ENCODE data around the gene MYL10.

Gene MYL10

DNA sequence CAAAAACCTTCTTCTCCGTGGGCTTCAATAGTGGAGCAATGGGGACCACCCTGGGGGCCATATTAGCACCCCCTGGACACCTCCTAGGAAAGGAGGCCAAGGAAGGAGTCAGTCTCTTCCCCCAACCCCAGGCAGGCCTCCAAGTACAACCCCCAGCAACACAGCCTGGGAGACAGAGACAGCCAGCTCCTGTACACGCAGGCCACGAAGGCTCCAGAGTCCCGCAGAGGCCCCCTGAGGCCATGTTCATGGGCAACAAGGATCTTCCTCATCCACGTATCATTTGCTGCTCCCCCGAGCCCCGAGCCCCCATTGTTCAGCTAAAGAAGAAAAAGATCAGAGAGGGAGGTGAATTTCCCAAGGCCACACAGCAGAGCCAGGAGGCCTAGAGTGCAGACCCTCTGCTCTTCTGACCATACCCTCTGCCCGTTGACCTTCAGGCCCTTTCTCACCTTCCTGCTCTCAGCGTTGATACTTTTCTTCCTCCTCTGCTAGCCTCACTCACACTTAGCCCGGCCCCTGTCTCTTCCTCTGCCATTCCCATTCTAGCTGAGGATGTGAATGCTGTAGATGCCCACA is 35.9 kb upstream of the MYL10 start:
- Histone ChIP-seq H2BK5ac (ENCODE audit: low read depth, low read length, poor library complexity, severe bottlenecking) (no peak overlapping the region), H2AFZ (ENCODE audit: low read depth, low read length) (no peak overlapping the region), H3K27ac (ENCODE audit: low read length, poor library complexity, severe bottlenecking) (no peak overlapping the region), H4K91ac (ENCODE audit: low read length) (no peak overlapping the region), H3K14ac (ENCODE audit: low read length in 2 of 2) (no peak overlapping the region), H3K4me2 (ENCODE audit: low read length, poor library complexity, severe bottlenecking) (no peak overlapping the region), H3K4me3 (ENCODE audit: insufficient read depth in 1 of 2, low read depth in 1 of 2, low read length in 2 of 2) (no peak overlapping the region), H3K9me3 (ENCODE audit: control insufficient read depth, low read length) (peaks cover 15% of the 10 kb centered on the region), H2BK15ac (ENCODE audit: low read depth, poor library complexity, severe bottlenecking) (no peak overlapping the region), H3K36me3 (ENCODE audit: control insufficient read depth in 1 of 2, insufficient read depth in 2 of 2, low read depth in 1 of 2, low read length in 2 of 2) (no peaks in the 10 kb centered on the region), H3K27me3 (ENCODE audit: control insufficient read depth in 1 of 2, insufficient read depth in 1 of 2, low read length in 2 of 2) (peaks cover 7 to 84% of the 10 kb centered on the region in 2 experiments), H3K4ac (ENCODE audit: low read depth in 1 of 2, low read length in 2 of 2) (no peak overlapping the region), H3K18ac (ENCODE audit: low read depth in 1 of 2, low read length in 2 of 2) (no peak overlapping the region), H3K23ac (ENCODE audit: low read length in 2 of 2) (no peak overlapping the region), H2BK120ac (ENCODE audit: low read depth, low read length) (no peak overlapping the region), H3K9ac (ENCODE audit: low read length) (no peak overlapping the region), H4K8ac (ENCODE audit: low read length) (no peak overlapping the region), H3K4me1 (ENCODE audit: control insufficient read depth, insufficient read depth, low read depth, low read length) (peaks cover 2% of the 10 kb centered on the region), H2BK12ac (ENCODE audit: low read length in 2 of 2) (no peak overlapping the region), H3K79me1 (replicated peaks; ENCODE audit: low read length, poor library complexity, severe bottlenecking) (no peaks in the 10 kb centered on the region), H2AK5ac (ENCODE audit: low read length, severe bottlenecking) (no peak overlapping the region)
- 67% methylated on average over 10 of the region's 10 CpGs for WGBS
- DNase-seq = no peak

DNA sequence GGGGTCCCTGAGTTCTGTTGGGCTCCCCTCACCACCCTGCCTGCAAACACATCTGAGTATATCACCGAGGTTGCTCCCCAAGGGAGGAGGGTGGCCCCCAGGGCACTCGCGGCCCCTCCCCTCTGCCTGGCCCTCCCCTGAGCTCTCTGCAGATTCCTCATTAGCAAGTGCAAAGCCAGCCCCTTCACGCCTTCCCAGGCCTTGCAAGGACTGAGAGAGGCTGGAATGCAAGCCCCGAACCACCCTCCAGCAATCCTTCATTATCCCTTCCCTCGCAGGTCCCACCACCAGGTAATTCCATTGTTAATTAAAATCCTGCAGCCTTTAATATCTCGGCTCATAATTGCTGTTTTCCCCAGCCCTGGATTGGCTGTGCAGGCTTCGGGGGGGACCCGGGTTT is 35.3 kb upstream of the MYL10 start:
- H2BK120ac ChIP-seq (ENCODE audit: low read depth, low read length) = no peak overlapping the region
- no peak overlapping the region for H2BK12ac ChIP-seq (ENCODE audit: low read length in 2 of 2)
- H3K79me1 ChIP-seq (replicated peaks; ENCODE audit: low read length, poor library complexity, severe bottlenecking) = no peaks in the 10 kb centered on the region
- peaks cover 7 to 84% of the 10 kb centered on the region in 2 experiments for H3K27me3 ChIP-seq (ENCODE audit: control insufficient read depth in 1 of 2, insufficient read depth in 1 of 2, low read length in 2 of 2)
- H2AK5ac ChIP-seq (ENCODE audit: low read length, severe bottlenecking) = no peak overlapping the region
- 26% methylated on average over 8 of the region's 9 CpGs for WGBS
- H4K8ac ChIP-seq (ENCODE audit: low read length) = no peak overlapping the region
- no peak overlapping the region for H2BK15ac ChIP-seq (ENCODE audit: low read depth, poor library complexity, severe bottlenecking)
- no peak for DNase-seq
- peaks cover 15% of the 10 kb centered on the region for H3K9me3 ChIP-seq (ENCODE audit: control insufficient read depth, low read length)
- no peak overlapping the region for H3K4me2 ChIP-seq (ENCODE audit: low read length, poor library complexity, severe bottlenecking)
- no peak overlapping the region for H3K4ac ChIP-seq (ENCODE audit: low read depth in 1 of 2, low read length in 2 of 2)
- no peak overlapping the region for H2AFZ ChIP-seq (ENCODE audit: low read depth, low read length)
- no peak overlapping the region for H2BK5ac ChIP-seq (ENCODE audit: low read depth, low read length, poor library complexity, severe bottlenecking)
- H3K14ac ChIP-seq (ENCODE audit: low read length in 2 of 2) = no peak overlapping the region
- H3K27ac ChIP-seq (ENCODE audit: low read length, poor library complexity, severe bottlenecking) = no peak overlapping the region
- no peaks in the 10 kb centered on the region for H3K36me3 ChIP-seq (ENCODE audit: control insufficient read depth in 1 of 2, insufficient read depth in 2 of 2, low read depth in 1 of 2, low read length in 2 of 2)
- H3K18ac ChIP-seq (ENCODE audit: low read depth in 1 of 2, low read length in 2 of 2) = no peak overlapping the region
- H3K9ac ChIP-seq (ENCODE audit: low read length) = no peak overlapping the region
- H3K4me3 ChIP-seq (ENCODE audit: insufficient read depth in 1 of 2, low read depth in 1 of 2, low read length in 2 of 2) = no peak overlapping the region
- no peak overlapping the region for H4K91ac ChIP-seq (ENCODE audit: low read length)
- peaks cover 2% of the 10 kb centered on the region for H3K4me1 ChIP-seq (ENCODE audit: control insufficient read depth, insufficient read depth, low read depth, low read length)
- H3K23ac ChIP-seq (ENCODE audit: low read length in 2 of 2) = no peak overlapping the region

DNA sequence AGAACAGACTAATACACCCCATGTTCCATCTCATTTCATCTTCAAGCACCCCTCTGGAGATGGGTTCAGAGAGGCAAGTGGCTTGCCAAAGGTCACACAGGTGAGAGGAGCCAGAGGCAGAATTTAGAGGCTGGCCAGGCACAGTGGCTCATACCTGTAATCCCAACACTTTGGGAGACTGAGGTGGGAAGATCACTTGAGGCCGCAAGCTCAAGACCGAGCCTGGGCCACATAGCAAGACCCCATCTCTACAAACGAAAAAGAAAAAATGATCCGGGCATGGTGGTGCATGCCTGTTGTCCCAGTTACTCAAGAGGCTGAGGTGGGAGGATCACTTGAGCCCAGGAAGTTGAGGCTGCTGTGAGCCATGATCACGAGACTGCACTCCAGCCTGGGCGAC is 34.7 kb upstream of the MYL10 start:
- H2BK5ac ChIP-seq (ENCODE audit: low read depth, low read length, poor library complexity, severe bottlenecking) = no peak overlapping the region
- H4K8ac ChIP-seq (ENCODE audit: low read length) = no peak overlapping the region
- peaks cover 7 to 81% of the 10 kb centered on the region in 2 experiments for H3K27me3 ChIP-seq (ENCODE audit: control insufficient read depth in 1 of 2, insufficient read depth in 1 of 2, low read length in 2 of 2)
- H3K4me2 ChIP-seq (ENCODE audit: low read length, poor library complexity, severe bottlenecking) = no peak overlapping the region
- no peak overlapping the region for H3K18ac ChIP-seq (ENCODE audit: low read depth in 1 of 2, low read length in 2 of 2)
- H3K36me3 ChIP-seq (ENCODE audit: control insufficient read depth in 1 of 2, insufficient read depth in 2 of 2, low read depth in 1 of 2, low read length in 2 of 2) = no peaks in the 10 kb centered on the region
- H3K9ac ChIP-seq (ENCODE audit: low read length) = no peak overlapping the region
- H4K91ac ChIP-seq (ENCODE audit: low read length) = no peak overlapping the region
- no peak overlapping the region for H2BK12ac ChIP-seq (ENCODE audit: low read length in 2 of 2)
- H3K23ac ChIP-seq (ENCODE audit: low read length in 2 of 2) = no peak overlapping the region
- peaks cover 2% of the 10 kb centered on the region for H3K4me1 ChIP-seq (ENCODE audit: control insufficient read depth, insufficient read depth, low read depth, low read length)
- no peak overlapping the region for H3K4ac ChIP-seq (ENCODE audit: low read depth in 1 of 2, low read length in 2 of 2)
- H3K27ac ChIP-seq (ENCODE audit: low read length, poor library complexity, severe bottlenecking) = no peak overlapping the region
- peaks cover 13% of the 10 kb centered on the region for H3K9me3 ChIP-seq (ENCODE audit: control insufficient read depth, low read length)
- no peaks in the 10 kb centered on the region for H3K79me1 ChIP-seq (replicated peaks; ENCODE audit: low read length, poor library complexity, severe bottlenecking)
- H2AFZ ChIP-seq (ENCODE audit: low read depth, low read length) = no peak overlapping the region
- H3K4me3 ChIP-seq (ENCODE audit: insufficient read depth in 1 of 2, low read depth in 1 of 2, low read length in 2 of 2) = no peak overlapping the region
- WGBS = 93% methylated on average over 4 of the region's 6 CpGs
- no peak for DNase-seq
- no peak overlapping the region for H2BK120ac ChIP-seq (ENCODE audit: low read depth, low read length)
- no peak overlapping the region for H2BK15ac ChIP-seq (ENCODE audit: low read depth, poor library complexity, severe bottlenecking)
- no peak overlapping the region for H3K14ac ChIP-seq (ENCODE audit: low read length in 2 of 2)
- H2AK5ac ChIP-seq (ENCODE audit: low read length, severe bottlenecking) = no peak overlapping the region

DNA sequence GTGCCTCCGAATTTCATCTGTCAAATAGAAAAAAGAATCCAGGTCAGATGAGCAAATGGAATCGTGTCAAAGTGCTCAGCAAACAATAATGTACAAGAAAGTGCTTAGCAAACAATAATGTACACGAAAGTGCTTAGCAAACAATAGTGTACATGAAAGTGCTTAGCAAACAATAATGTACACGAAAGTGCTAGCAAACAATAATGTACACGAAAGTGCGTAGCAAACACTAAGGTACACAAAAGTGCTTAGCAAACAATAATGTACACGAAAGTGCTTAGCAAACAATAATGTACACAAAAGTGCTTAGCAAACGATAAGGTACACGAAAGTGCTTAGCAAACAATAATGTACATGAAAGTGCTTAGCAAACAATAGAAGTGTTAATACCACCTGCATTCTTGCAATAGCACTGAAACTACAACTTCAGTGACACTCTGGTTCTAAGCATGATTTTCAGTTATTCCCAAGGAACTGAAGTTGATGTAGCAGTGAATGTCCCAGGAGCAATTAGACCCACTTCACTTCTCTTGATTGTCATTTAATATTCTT is 33.4 kb upstream of the MYL10 start:
- Histone ChIP-seq H3K4me3 (ENCODE audit: insufficient read depth in 1 of 2, low read depth in 1 of 2, low read length in 2 of 2) (no peak overlapping the region), H2AFZ (ENCODE audit: low read depth, low read length) (no peak overlapping the region)

More for the DNA sequence above, 33.4 kb upstream of the MYL10 start:
- Histone ChIP-seq H3K23ac (ENCODE audit: low read length in 2 of 2) (no peak overlapping the region), H3K27ac (ENCODE audit: low read length, poor library complexity, severe bottlenecking) (no peak overlapping the region), H2BK5ac (ENCODE audit: low read depth, low read length, poor library complexity, severe bottlenecking) (no peak overlapping the region), H3K4ac (ENCODE audit: low read depth in 1 of 2, low read length in 2 of 2) (no peak overlapping the region), H2BK120ac (ENCODE audit: low read depth, low read length) (no peak overlapping the region), H3K36me3 (ENCODE audit: control insufficient read depth in 1 of 2, insufficient read depth in 2 of 2, low read depth in 1 of 2, low read length in 2 of 2) (no peaks in the 10 kb centered on the region), H3K9me3 (ENCODE audit: control insufficient read depth, low read length) (peaks cover 11% of the 10 kb centered on the region), H3K27me3 (ENCODE audit: control insufficient read depth in 1 of 2, insufficient read depth in 1 of 2, low read length in 2 of 2) (peaks cover 7 to 69% of the 10 kb centered on the region in 2 experiments), H2AK5ac (ENCODE audit: low read length, severe bottlenecking) (no peak overlapping the region), H3K79me1 (replicated peaks; ENCODE audit: low read length, poor library complexity, severe bottlenecking) (no peaks in the 10 kb centered on the region), H3K14ac (ENCODE audit: low read length in 2 of 2) (no peak overlapping the region), H3K4me2 (ENCODE audit: low read length, poor library complexity, severe bottlenecking) (no peak overlapping the region), H4K91ac (ENCODE audit: low read length) (no peak overlapping the region), H4K8ac (ENCODE audit: low read length) (no peak overlapping the region), H3K4me1 (ENCODE audit: control insufficient read depth, insufficient read depth, low read depth, low read length) (peaks cover 2% of the 10 kb centered on the region), H2BK12ac (ENCODE audit: low read length in 2 of 2) (no peak overlapping the region), H2BK15ac (ENCODE audit: low read depth, poor library complexity, severe bottlenecking) (no peak overlapping the region), H3K9ac (ENCODE audit: low read length) (no peak overlapping the region), H3K18ac (ENCODE audit: low read depth in 1 of 2, low read length in 2 of 2) (no peak overlapping the region)
- WGBS = 91% methylated on average over 9 of the region's 9 CpGs
- no peak for DNase-seq

All from mesenchymal stem cell (in vitro differentiated cells and primary cell).